NCI-H1048 (cell line): ENCODE measurements around the gene SSTR5.

Experiments
- DNase-seq: peaks from one replicate; lab custom pipeline; 2025; lab: John Stamatoyannopoulos, UW

The SSTR5 gene

DNA sequence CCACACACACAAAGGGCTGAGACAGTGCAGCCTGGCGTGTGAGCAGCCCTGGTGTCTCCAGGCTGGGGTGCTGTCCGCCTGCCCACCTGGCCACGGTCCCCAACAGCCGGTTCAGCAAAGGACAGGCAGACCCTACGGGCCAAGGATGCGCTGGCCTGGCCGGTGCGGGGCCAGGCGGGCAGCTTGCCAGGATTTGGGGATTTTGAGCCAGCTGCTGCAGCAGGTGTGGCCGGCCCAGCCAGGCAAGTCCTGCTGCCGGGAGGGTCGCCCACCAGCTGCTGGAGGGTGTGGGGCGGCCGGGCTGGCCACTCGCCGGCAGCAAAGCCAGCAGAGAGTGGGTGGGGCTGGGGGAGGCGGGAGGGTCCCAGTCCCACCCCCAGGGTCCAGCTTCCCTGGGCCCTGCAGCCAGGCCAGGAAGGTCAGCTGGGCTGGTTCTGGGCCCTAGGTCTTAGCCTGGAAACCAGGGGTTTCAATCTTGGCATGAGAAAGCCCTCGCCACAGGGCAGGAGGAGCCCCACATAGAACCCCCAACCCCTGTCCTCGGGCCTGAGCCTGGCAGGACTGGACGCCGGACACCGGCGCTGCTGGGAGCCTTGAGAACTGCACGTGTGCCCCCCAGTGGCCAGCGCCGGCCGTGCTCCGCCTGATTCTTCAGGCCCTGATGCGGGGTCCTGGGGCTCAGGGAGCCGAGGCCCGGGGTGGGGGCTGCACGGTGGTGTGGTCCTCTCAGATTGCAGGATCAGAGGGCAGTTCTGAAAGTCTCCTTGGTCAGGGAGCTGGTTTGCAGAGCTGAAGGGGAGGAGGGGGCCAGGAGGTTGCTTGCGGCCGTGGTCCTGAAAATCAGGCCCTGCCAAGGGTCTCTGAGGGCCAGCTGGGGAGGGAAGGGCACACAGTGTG, 17.6 kb upstream of the SSTR5 start:
- DNase-seq, result no peak

GRCh38 chr16:1055557-1055924, 17.0 kb upstream of the SSTR5 start:
- no peak for DNase-seq

GRCh38 chr16:1056196-1056595, 16.4 kb upstream of the SSTR5 start:
- DNase-seq, result no peak

GRCh38 chr16:1057252-1057932, 15.2 kb upstream of the SSTR5 start:
- DNase-seq, result no peak

- DNase-seq, result no peak
Measured at GRCh38 chr16:1058216-1058615, 14.3 kb upstream of the SSTR5 start.

- DNase-seq, result no peak
Measured at GRCh38 chr16:1059310-1059709, 13.2 kb upstream of the SSTR5 start.

GRCh38 chr16:1060416-1061340, 11.9 kb upstream of the SSTR5 start:
- DNase-seq, result no peak

GRCh38 chr16:1061769-1062505, 10.6 kb upstream of the SSTR5 start:
- DNase-seq, result no peak

DNA sequence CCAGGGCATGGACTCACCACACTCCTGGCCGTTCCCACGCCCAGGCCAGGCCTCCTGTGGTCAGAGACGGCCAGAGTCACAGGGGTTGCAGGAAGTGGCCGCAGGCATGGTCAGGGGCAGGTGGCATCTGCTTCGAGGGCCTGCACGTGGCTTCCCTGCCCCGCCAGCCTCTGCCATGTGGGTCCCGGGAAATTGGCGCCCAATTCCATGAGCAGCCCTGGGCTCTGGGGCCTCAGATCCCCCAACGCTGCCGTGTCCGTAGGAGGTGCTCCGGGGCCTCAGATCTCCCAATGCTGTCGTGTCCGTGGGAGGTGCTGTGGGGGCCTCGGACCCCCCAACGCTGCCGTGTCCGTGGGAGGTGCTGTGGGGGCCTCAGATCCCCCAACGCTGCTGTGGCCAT, 9.7 kb upstream of the SSTR5 start:
- no peak for DNase-seq

- no peak for DNase-seq
Measured at GRCh38 chr16:1063728-1064127, 8.8 kb upstream of the SSTR5 start.

GRCh38 chr16:1065469-1066128, 6.9 kb upstream of the SSTR5 start:
- DNase-seq, result no peak

GRCh38 chr16:1066584-1067172, 5.9 kb upstream of the SSTR5 start:
- no peak for DNase-seq

DNA sequence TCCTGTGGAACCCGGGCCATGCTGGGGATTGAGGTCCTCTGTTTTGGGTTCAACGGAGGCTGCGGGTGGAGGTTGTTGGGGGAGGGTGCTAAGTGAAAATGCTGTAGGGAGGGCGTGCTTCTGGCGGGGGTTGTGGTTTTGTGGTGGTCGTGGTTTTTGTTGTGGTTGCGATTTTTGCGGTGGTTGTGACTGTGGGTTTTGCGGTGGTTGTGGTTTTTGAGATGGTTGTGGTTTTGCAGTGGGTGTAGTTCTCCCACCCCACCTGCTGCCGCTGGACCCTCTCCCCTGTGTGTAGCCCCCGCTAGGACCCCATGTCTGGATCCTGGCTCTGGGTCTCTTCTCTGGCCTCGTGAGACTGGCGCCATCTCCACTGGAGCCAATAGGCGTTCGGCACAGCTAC, 4.9 kb upstream of the SSTR5 start:
- DNase-seq, result no peak

DNA sequence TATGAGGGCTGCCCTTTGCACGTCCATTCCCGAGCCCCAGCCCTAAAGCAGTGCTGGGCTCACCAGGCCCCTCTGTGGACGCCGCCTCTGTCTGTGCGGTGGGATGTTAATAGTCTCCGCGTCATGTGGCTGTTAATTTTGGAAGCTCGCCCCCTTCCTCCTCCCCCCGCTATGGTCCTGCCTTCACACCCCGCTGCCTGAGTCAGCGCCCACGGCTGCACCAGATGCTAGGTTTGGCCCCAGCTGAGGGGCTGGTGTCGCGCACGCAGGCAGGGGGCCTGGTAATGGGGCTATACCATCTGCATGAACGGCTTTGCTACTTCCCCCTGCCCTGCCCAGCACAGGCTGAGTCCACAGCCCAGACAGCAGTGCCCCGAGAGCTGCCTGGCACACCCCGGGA, 4.1 kb upstream of the SSTR5 start:
- no peak for DNase-seq

GRCh38 chr16:1069154-1069553, 3.4 kb upstream of the SSTR5 start:
- DNase-seq, result no peak

- DNase-seq, result no peak
Measured at GRCh38 chr16:1070084-1070863, 2.3 kb upstream of the SSTR5 start.

- no peak for DNase-seq
Measured at GRCh38 chr16:1070864-1071408, 1.6 kb upstream of the SSTR5 start.

DNA sequence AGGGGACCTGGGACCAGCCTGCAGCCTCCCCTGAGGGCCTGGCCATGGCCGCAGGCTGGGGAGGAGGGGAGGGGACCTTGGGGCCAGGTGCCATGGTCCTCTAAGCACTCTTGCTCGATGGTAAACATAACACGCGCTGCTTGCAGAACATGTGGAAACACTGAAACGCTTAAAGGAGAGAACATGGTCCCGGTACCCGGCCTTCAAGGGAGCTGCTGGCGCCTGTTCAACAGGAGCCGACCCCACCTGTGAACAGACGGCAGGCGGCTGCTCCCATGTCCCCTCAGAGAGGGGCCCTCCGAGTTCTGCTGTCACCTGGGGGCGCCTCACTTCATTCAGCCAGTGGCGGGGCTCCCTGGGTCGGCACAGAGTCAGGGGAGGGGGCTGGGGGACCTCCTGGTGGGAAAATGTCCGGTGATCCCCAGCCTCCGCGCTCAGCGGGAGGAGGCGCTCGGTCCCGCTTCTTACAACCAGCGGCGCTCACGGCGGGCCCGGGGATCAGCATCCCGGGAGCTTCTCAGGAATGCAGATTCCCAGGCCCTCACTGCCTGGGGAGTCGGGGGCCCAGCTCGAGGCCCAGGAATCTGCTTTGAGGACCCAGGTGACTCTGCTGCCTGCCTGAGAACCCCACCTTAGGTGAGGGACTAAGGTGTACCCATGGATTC, 854 bp upstream of the SSTR5 start:
- DNase-seq, result no peak

DNA sequence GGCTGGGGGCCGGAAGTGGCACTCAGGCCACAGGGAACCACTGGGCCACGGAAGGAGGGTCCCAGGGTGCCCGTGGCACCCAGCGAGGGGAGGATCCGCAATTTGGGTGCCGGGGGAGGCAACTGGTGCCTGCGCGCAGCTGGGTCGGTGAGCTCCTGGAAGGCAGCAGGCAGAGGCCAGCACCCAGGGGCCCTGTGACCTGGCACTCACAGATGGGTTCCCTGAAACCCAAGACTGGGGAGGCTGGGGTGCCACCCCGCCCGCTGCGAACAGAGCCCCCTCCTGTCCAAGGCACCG, 663 bp downstream of the SSTR5 start:
- no peak for DNase-seq
